ENCODE measurements around the gene ACADS.

ACADS gene

GRCh38 chr12:120725659-120726509, at the start of gene ACADS:
ACADS (plus strand) TSS chr12:120725826; CDS start chr12:120725886, 60 bp downstream.
- DNase-seq (ENCODE audit: low read depth) = peak; percentile 73
- H3K4me3 ChIP-seq (ENCODE audit: low read length) = peak within 1 kb of the TSS; percentile 69
- TF ChIP-seq CTCF (conservative IDR thresholded peaks at IDR 0.05; ENCODE audit: low read length) = no peak

- no peak overlapping the region for H3K4me3 ChIP-seq (ENCODE audit: low read length)
- DNase-seq (ENCODE audit: low read depth) = peak; percentile 21
- no peak for TF ChIP-seq CTCF (conservative IDR thresholded peaks at IDR 0.05; ENCODE audit: low read length)
These were observed 47.7 kb upstream of the ACADS start for GRCh38 chr12:120677765-120678473.

DNA sequence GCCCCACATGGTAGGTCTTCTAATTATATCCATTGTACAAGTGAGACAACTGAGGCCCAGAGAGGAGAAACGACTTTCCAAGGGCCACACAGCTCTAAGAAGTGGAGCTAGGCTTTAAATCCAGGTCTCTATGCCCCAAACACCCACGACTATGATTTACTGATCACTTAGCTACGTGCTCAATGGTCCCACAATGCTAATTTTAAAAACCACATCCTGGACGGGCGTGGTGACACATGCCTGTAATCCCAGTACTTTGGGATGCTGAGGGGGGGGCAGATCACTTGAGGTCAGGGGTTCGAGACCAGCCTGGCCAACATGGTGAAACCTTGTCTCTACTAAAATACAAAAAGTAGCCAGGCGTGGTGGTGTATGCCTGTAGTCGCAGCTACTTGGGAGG, 47.1 kb upstream of the ACADS start:
- TF ChIP-seq CTCF (conservative IDR thresholded peaks at IDR 0.05; ENCODE audit: low read length) = no peak
- no peak overlapping the region for H3K4me3 ChIP-seq (ENCODE audit: low read length)
- DNase-seq (ENCODE audit: low read depth) = no peak

GRCh38 chr12:120680165-120680738, 45.4 kb upstream of the ACADS start:
- no peak overlapping the region for H3K4me3 ChIP-seq (ENCODE audit: low read length)
- TF ChIP-seq CTCF (conservative IDR thresholded peaks at IDR 0.05; ENCODE audit: low read length) = no peak
- DNase-seq (ENCODE audit: low read depth) = no peak

DNA sequence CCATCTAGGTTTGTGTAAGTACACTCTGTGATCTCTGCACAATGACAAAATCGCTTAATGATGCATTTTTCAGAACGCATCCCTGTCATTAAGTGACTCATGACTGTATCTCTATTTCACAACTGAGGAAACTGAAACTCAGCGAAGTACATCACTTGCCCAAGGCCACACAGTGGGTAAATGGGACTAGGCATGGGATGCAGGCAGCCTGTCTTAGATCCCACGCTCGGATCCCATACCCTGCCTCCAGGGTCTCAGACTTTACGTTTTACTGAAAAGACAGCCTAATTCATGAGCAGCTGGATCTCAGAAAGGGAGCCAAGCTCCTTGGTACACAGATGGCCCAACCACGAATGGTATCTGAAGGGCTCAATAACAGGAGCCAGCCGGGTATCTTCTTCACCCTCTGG, 41.1 kb upstream of the ACADS start:
- no peak for TF ChIP-seq CTCF (conservative IDR thresholded peaks at IDR 0.05; ENCODE audit: low read length)
- peak; percentile 48 for DNase-seq (ENCODE audit: low read depth)
- no peak overlapping the region for H3K4me3 ChIP-seq (ENCODE audit: low read length)

- H3K4me3 ChIP-seq (ENCODE audit: low read length) = no peak overlapping the region
- no peak for TF ChIP-seq CTCF (conservative IDR thresholded peaks at IDR 0.05; ENCODE audit: low read length)
- no peak for DNase-seq (ENCODE audit: low read depth)
These were observed 40.1 kb upstream of the ACADS start for GRCh38 chr12:120685522-120685921.

All from AG10803 (cell line).